Ishikawa (cell line): ENCODE data around the gene DDX21.

ENCODE experiments used
- CEBPB ChIP-seq: IDR thresholded peaks from 2 replicates; pipeline ENCODE4 v1.6.1; 2012
- CREB1 ChIP-seq: IDR thresholded peaks from 2 replicates; pipeline ENCODE4 v1.6.1; 2012; ENCODE audit warnings: low read depth
- EGR1 ChIP-seq: IDR thresholded peaks from 2 replicates; pipeline ENCODE4 v1.6.1; 2012
- EP300 ChIP-seq: IDR thresholded peaks from 2 replicates; pipeline ENCODE4 v1.6.1; 2012; ENCODE audit warnings: borderline replicate concordance
- FOXM1 ChIP-seq: IDR thresholded peaks from 2 replicates; pipeline ENCODE4 v1.6.1; 2012; ENCODE audit warnings: low read depth, borderline replicate concordance
- NFIC ChIP-seq: IDR thresholded peaks from 2 replicates; pipeline ENCODE4 v1.6.1; 2012
- RAD21 ChIP-seq: IDR thresholded peaks from 2 replicates; pipeline ENCODE4 v1.6.1; 2012; ENCODE audit warnings: low read depth
- TAF1 ChIP-seq: IDR thresholded peaks from 2 replicates; pipeline ENCODE4 v1.6.1; 2012; ENCODE audit warnings: low read depth, mild to moderate bottlenecking
- TCF12 ChIP-seq: IDR thresholded peaks from 2 replicates; pipeline ENCODE4 v1.6.1; 2012; ENCODE audit warnings: low read depth
- TEAD4 ChIP-seq: IDR thresholded peaks from 2 replicates; pipeline ENCODE4 v1.6.1; 2012
- USF1 ChIP-seq: IDR thresholded peaks from 2 replicates; pipeline ENCODE4 v1.6.1; 2012
- YY1 ChIP-seq: IDR thresholded peaks from 2 replicates; pipeline ENCODE4 v1.6.1; 2012; ENCODE audit warnings: low read depth
- ZBTB7A ChIP-seq: IDR thresholded peaks from 2 replicates; pipeline ENCODE4 v1.6.1; 2012; ENCODE audit warnings: low read depth
- TF ChIP-seq, protein P1 (sequence below): IDR thresholded peaks from 2 replicates; pipeline ENCODE4 v1.6.1; 2012
- TF ChIP-seq, protein P2 (sequence below): IDR thresholded peaks from 2 replicates; pipeline ENCODE4 v1.6.1; 2012; ENCODE audit warnings: low read depth, mild to moderate bottlenecking

DDX21 gene

DNA sequence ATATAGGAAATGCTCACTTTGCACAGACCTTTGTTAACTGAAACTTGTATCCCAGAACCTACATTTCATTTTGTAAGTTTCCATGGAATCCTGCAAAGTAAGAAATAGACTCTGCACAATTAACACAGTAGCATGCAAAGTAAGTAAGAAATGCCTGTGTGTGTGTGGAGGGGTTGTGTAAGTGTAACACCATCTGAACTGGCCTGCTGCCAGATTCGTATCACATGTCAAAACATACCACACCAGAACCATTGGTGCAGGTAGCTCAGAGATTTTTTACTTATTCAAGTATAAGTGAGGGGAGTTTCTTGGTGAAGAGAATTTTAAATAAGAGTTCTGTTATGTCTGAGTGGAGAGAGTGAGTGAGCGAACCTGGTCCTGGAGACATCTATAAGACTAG is 17.9 kb upstream of the DDX21 start:
- no peak for TF ChIP-seq TAF1
- peak; percentile 77 for TF ChIP-seq NFIC

- TF ChIP-seq RAD21 (no peak), FOXM1 (no peak), EGR1 (no peak), USF1 (no peak), CREB1 (no peak), YY1 (no peak), TEAD4 (no peak), TAF1 (no peak)
- TF ChIP-seq, protein P1, sequence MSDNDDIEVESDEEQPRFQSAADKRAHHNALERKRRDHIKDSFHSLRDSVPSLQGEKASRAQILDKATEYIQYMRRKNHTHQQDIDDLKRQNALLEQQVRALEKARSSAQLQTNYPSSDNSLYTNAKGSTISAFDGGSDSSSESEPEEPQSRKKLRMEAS: no peak
- TF ChIP-seq, protein P2, sequence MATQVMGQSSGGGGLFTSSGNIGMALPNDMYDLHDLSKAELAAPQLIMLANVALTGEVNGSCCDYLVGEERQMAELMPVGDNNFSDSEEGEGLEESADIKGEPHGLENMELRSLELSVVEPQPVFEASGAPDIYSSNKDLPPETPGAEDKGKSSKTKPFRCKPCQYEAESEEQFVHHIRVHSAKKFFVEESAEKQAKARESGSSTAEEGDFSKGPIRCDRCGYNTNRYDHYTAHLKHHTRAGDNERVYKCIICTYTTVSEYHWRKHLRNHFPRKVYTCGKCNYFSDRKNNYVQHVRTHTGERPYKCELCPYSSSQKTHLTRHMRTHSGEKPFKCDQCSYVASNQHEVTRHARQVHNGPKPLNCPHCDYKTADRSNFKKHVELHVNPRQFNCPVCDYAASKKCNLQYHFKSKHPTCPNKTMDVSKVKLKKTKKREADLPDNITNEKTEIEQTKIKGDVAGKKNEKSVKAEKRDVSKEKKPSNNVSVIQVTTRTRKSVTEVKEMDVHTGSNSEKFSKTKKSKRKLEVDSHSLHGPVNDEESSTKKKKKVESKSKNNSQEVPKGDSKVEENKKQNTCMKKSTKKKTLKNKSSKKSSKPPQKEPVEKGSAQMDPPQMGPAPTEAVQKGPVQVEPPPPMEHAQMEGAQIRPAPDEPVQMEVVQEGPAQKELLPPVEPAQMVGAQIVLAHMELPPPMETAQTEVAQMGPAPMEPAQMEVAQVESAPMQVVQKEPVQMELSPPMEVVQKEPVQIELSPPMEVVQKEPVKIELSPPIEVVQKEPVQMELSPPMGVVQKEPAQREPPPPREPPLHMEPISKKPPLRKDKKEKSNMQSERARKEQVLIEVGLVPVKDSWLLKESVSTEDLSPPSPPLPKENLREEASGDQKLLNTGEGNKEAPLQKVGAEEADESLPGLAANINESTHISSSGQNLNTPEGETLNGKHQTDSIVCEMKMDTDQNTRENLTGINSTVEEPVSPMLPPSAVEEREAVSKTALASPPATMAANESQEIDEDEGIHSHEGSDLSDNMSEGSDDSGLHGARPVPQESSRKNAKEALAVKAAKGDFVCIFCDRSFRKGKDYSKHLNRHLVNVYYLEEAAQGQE: no peak
Measured at GRCh38 chr10:68938884-68939283, 17.1 kb upstream of the DDX21 start.

GRCh38 chr10:68950598-68950997 is 5.4 kb upstream of the DDX21 start:
- TF ChIP-seq YY1: no peak
- TF ChIP-seq CREB1: no peak
- no peak for TF ChIP-seq EGR1
- TF ChIP-seq USF1: no peak
- no peak for TF ChIP-seq FOXM1
- TF ChIP-seq, protein P1: no peak

DNA sequence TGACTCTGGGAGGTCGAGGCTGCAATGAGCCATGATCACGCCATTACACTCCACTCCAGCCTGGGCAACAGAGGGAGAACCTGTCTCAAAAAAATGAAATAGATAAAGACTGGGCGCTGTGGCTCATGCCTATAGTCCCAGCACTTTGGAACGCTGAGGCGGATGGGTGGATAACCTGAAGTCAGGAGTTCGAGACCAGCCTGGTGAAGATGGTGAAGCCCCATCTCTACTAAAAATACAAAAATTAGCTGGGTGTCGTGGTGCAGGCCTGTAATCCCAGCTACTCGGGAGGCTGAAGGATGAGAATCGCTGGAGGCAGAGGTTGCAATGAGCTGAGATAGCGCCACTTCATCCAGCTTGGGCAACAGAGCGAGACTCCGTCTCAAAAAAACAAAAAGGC is 1.1 kb upstream of the DDX21 start:
- TF ChIP-seq RAD21 (no peak), ZBTB7A (no peak), EGR1 (no peak), CEBPB (no peak), TEAD4 (no peak), NFIC (no peak), FOXM1 (no peak), TAF1 (no peak), TCF12 (no peak)

- TF ChIP-seq FOXM1 (no peak), TAF1 (no peak), TEAD4 (no peak), USF1 (no peak), CEBPB (no peak)
Measured at GRCh38 chr10:68955355-68955831, 577 bp upstream of the DDX21 start.

- TF ChIP-seq CREB1 (no peak), NFIC (no peak), EP300 (no peak), USF1 (no peak), TCF12 (no peak), CEBPB (no peak), TEAD4 (no peak), TAF1 (no peak), ZBTB7A (no peak), RAD21 (no peak), EGR1 (no peak), YY1 (no peak)
- TF ChIP-seq, protein P2: no peak
- TF ChIP-seq, protein P1: no peak
Measured at GRCh38 chr10:68957284-68957615, 1.3 kb downstream of the DDX21 start.
